Measurements from ENCODE around the gene ARFGEF2.
"Not testable (repeated sequence)": the region's sequence is repeated elsewhere in the genome, so short reads cannot be mapped to it uniquely, and the experiment has no call there.

ARFGEF2 gene

DNA sequence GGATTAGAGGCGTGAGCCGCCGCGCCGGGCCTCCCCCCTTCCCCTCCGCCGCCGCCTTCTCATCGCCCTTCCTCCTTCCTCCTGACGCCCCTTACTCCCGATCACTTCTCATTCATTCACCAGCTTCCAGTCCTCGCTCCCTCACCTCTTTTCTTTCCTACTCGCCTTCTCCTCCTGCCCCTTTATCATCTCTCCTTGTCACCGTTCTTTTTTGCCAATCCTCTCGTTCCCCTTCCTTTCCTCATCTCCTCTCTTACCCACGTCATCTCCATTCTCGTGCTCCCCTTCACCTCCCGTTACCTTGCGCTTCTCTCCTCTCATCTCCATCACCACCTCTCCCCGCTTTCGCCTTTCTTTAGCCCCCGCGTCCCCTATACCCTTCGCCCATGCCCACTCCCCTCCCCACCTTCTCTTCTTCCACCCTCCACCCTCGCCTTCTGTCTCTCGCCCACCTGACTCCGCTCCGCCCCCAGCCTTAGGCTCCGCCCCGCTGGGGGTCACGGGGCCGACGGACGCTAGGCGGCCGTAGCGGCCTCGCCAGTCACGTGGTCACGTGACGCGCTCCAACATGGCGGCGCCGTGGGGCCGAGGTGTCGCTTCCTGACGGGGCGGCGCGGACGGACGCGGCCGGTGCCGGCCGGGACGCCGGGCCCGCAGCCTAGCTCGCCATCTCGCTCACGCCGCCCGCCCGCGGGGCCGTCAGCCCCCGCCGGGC, at the start of gene ARFGEF2:
Gene ARFGEF2 (plus strand): TSS at position 544 of the 715 bp plus-strand sequence. CDS start 179 bp downstream, outside the sequence.
- intact Hi-C loops (cut with DNase I): no loop called here
- DNase-seq: peak; percentile 89 to 99 (median 92)

DNA sequence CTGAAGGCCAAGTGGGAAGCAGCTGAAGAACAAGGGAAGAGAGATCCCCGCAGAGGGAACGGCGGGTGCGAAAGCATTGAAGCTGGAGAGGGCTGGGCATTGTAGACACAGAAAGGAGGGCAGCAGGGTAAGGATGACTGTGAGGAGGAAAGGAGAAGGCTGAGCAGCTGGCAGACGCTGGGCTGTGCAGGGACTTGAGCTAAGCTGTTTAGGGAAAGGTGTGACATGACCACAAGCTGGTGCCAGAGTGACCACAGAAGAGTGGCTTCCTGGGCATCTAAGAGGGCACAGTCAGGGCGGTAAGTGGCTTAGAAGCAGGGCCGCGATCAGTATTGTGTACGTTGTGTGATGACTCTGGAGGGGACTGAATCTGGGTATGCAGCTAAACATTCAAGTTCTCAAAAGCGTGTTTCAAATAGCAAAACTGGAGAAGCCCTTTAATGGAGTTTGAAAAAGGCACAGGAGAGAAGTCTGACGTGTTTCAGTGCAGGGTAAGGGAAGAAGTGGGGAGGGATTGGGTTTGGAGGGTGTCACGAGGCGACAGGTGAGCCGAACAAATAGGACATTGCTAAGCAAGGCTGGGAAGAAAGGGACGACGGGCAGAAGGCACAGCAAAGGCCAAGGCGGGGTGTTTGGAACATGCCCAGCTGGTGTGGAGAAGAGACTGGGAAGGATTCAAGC, 46.1 kb upstream of the ARFGEF2 start:
- intact Hi-C loops (cut with DNase I): no loop called here
- no peak for DNase-seq

DNA sequence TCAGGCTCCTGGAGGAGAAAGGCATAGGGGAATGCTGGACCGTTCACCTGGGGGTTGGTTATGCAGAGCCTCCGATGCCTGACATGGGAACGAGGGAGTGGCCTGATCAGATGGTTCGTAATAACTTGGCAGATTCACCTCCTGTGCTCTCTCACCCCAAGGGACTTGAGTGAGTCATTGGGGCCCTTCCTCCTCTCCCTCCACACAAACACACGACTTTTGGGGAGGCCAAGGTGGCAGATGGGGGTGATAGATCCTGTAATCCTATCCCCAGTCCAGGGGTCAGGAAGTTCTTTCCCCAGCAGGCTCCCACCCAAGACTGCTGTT, 45.6 kb upstream of the ARFGEF2 start:
- intact Hi-C loops (cut with DNase I): no loop called here
- no peak for DNase-seq

DNA sequence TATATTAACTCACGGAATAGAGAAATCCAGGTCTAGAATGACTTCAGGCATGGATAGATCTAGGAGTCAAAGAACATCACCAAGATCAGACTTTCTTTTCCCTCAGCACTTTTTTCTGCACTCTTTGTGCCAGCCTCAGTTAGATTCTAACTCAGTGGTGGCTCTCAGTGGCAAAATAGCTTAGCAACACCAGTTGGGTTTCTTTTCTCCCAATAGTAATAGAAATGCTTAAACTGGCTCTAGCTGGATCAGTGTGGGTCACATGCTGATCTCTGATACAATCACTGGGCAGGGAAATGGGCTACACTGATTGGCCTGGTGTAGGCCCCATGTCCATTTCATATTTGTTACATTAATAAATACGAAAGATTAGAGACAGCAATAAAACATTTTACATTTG, 44.2 kb upstream of the ARFGEF2 start:
- intact Hi-C loops (cut with DNase I): no loop called here
- DNase-seq: peak in 1 of 10 donors; percentile 17

DNA sequence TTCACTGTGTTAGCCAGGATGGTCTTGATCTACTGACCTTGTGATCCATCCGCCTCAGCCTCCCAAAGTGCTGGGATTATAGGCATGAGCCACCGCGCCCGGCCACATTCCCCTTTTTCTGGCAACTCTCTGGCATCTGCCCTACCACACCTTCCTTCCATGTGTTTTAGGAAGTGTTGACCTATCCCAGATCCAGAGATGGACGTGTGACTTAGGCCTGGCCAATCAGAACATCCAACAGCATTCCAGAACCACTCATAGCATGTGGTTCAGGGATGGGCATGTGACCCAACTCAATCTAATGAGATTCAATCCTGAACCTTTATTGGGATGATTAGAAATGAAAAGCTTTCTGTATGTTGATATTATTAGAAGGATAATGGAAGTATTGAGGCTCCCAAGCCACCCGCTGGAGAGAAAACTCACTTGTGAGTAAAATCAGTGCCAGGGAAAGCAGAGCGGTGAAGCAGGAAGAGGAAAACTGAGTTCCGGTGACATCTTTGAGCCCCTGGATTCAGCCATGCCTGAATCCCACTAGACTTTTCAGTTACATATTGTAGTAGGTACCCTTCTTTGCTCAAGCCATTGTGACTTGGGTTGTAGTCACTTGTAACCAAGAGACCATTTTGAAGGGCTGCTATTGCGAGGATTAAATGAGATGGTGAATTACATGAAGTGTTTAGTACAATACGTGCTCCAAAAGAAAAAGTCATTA, 42.8 kb upstream of the ARFGEF2 start:
- intact Hi-C loops (cut with DNase I): no loop called here
- no peak for DNase-seq

DNA sequence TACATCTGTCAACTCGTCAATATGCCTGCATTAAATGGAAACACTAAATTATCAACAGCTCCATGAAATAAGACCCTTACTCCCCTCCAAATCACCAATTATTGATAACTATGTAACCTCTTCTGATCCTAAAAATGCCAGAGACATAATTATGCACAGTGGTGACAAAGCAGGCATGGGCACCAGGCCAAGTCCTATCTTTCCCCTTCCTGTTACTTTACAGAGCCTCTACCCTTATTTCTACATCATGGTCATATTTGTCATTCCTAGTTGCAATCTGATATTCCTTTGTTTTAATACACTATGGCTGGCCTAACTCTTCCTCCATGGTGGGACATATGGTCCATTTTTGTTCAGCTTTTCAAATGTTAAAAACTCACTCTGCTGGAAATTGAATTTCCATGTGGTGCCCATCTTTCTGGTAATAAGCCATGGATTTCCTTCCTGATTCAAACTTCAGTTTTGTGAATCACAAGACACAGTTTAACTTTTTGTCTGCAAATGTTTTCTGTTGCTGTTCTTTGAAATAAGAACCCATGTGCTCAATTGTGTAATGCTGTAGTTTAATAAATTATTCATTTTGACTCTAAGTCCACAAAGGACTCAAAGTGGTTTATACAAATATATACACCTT, 41.8 kb upstream of the ARFGEF2 start:
- no peak for DNase-seq
- intact Hi-C loops (cut with DNase I): no loop called here

DNA sequence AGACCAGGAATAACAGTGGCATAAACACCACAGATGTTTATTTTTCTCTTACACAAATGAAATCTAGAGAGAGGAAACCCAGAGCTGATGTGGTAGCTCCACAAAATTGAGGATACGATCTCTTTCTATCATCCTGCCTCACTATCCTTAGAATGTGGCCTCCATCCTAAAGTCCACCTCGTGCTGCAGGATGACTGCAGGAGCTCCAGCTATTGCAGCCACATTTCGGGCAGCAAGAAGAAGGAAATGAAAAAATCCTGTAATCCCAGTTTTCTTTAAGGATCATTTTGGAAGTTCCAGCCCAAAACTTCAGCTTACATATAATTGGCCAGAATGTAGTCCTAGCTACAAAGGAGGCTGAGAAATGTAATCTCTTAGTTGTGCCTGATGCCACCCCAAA, 41.2 kb upstream of the ARFGEF2 start:
- DNase-seq: no peak
- intact Hi-C loops (cut with DNase I): no loop called here

DNA sequence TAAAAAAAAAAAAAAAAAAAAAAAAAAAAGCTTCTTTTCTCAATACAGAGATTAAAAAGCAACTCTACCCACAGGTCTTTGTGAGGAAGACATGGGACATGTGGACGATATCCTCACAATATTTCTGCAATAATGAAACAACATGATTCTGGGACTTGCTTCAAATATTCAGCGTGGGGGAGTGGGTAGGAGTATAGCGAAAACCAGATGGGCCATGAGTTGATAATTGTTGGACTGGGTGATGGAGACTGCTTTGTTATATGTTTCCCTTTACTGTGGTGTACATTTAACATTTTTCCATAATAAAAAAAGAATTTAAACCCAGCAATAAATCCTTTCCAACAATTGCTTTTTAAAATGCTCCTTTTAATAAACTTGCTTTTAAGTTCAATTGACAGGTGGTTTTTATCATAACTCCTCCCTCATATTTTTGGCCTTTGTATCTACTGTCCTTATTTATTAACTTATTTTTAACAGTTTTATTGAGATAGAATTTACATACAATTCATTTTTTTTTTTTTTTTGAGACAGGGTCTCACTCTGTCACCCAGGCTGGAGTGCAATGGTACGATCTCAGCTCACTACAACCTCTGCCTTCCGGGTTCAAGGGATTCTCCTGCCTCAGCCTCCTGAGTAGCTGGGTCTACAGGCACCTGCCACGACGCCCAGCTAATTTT, 40.4 kb upstream of the ARFGEF2 start:
- intact Hi-C loops (cut with DNase I): no loop called here
- no peak for DNase-seq

DNA sequence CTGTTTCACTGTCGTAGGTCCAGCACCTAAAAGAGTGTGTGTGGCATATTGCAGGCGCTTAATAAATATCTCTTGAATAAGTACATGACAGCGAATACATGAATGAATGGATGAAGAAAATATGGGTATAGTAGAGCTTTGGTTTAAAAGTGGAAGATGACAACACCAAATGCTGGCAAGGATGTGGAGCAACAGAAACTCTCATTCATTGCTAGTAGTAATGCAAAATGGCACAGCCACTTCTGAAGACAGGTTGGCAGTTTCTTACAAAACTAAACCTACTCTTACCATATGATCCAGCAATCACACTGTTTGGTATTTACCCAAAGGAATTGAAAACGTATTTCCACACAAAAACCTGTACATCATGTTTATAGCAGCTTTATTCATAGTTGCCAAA, 36.3 kb upstream of the ARFGEF2 start:
- intact Hi-C loops (cut with DNase I): no loop called here

DNA sequence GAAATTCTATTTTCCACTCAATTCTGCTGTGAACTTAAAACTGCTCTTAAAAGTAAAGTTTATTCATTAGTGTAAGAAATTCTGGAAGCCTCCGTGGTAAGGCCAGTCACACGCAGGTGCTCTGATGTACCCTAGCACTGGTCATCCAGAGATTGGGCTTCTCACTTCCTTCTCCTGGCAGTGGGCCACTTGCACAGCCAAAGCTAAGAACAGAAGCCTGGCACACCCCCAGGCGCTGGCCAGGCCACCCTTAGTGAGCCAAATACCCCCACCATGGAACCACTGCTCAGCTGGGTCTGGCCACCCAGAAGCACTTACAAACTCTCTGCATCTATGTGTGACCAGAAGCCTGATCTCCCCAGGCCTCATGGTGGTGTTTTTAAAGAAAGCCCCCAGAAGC, 35.3 kb upstream of the ARFGEF2 start:
- intact Hi-C loops (cut with DNase I): no loop called here
- peak in 1 of 10 donors; percentile 21 for DNase-seq

More for the DNA sequence above, 36.3 kb upstream of the ARFGEF2 start:
- no peak for DNase-seq

DNA sequence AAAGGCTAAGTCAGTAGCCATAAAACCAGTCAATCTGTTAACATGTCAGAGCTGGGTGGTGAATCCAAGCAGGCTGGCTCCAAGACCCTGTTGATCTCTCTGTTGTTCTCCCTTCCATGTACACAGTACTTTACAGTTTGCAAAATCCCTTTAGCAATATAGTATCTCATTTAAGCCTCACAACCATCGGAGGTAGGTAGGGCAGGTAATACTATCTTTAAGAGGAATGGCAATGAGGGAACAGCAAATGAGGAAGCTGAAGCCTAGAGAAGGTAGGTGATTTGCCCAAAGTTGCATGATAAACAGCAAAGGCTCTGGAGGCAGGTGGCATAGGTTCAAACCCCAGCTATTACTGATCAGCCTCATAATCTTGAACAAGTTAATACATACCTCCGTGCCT, 34.7 kb upstream of the ARFGEF2 start:
- intact Hi-C loops (cut with DNase I): no loop called here
- no peak for DNase-seq

DNA sequence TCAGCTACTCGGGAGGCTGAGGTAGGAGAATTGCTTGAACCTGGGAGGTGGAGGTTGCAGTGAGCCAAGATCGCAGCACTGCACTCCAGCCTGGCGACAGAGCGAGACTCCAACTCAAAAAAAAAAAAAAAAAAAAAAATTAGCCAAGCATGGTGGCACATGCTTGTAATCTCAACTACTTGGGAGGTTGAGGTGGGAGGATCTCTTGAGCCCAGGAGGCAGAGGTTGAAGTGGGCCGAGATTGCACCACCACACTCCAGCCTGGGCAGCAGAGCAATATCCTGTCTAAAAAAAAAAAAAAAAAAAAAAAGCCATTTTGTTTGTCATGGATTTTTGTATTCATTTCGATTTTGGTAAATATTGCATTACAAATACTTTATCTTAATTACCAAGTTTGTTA, 33.0 kb upstream of the ARFGEF2 start:
- intact Hi-C loops (cut with DNase I); DNase-seq: not testable (repeated sequence)

DNA sequence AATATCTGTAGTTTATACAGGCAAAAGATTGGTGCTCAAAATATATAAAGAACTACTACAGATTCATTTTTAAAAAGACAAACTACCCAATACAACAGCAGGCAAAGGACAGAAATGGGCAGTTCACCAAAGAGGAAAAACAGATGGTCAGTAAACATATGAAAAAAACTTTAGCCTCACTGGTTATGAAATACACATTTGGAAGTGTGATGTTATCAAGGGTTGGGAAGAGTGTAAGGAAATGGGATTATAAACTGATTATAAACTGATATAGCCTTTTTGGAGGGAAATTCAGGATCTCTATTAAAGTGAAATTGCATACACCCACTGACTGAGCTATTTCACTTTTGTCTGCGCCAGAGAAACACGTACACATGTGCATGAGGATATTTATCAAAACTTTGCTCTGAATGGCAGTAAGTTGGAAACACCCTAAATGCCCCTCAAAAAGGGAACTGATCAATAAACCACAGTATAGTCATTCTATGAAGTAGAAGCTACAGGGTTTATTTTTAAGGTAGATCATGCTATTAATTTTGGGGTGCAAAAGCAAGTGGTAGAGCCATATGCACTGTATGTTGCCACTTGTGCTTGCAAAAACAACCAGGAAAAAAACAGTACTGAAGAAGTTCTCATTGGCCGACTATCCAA, 32.2 kb upstream of the ARFGEF2 start:
- no peak for DNase-seq
- intact Hi-C loops (cut with DNase I): no loop called here

DNA sequence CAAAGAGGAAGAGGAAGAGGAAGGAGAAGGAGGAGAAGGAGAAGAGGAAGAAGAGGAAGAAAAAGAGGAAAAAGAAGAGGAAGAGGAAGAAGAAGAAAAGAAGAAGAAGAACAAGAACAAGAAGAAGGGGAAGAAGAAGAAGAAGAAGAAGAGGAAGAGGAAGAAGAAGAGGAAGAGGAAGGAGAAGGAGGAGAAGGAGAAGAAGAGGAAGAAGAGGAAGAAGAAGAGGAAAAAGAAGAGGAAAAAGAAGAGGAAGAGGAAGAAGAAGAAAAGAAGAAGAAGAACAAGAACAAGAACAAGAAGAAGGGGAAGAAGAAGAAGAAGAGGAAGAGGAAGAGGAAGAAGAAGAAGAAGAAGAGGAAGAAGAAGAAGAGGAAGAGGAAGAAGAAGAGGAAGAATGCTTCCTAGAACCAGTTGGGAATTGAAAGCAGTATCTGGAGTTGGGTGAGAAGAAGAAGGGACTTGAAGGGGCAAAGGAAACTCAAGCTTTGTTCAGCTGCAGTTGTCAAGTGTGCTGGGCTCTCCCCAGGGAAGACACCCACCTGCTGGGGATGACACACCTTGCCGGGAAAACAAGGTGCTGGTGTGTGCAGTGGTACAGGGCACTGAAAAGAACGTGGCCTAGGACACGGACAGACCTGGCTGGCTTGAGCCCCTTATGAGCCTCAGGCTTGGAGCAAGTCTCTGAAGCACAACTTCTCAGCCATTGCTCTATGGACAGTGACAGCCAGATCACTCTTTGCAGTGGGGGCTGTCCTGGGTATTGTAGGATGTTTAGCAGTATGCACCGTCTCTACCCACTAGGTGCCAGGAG, 30.1 kb upstream of the ARFGEF2 start:
- intact Hi-C loops (cut with DNase I): no loop called here
- peak in 1 of 10 donors; percentile 34 for DNase-seq

DNA sequence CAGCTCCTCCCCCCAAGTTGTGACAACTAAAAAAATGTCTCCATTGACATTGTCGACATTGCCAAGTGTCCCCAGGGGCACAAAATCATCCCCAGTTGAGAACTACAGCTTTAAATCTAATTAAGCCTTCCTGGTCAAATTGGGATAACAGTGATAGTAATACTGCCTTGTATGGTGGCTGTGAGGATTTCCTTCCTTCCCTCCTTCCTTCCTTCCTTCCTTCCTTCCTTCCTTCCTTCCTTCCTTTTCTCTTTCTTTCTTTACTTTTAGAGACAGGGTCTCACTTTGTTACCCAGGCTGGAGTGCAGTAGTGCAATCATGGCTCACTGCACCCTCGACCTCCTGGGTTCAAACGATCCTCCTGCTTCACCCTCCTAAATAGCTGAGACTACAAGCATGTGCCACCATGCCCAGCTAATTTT, 29.5 kb upstream of the ARFGEF2 start:
- intact Hi-C loops (cut with DNase I): no loop called here
- peak in 1 of 10 donors; percentile 20 for DNase-seq

DNA sequence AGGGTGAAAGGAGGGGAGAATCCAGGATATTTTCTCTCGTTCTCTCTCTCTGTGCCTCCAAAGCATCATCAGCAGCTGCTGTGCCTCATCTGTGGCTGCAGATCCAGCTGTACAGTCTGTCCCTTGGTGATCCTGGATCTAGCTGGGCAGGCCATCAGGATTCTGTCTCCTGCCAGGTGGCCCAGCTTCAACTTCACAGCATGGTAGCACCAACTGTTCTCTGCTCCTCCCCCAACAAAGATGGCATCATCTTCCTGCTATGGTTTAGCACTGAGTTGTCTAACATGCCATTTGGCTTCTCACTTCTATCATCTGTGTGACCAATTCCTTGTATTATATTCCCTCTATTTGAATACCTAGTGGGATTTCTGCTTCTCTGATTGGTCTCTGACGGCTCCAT, 28.6 kb upstream of the ARFGEF2 start:
- intact Hi-C loops (cut with DNase I): no loop called here
- DNase-seq: peak in 1 of 10 donors; percentile 77

DNA sequence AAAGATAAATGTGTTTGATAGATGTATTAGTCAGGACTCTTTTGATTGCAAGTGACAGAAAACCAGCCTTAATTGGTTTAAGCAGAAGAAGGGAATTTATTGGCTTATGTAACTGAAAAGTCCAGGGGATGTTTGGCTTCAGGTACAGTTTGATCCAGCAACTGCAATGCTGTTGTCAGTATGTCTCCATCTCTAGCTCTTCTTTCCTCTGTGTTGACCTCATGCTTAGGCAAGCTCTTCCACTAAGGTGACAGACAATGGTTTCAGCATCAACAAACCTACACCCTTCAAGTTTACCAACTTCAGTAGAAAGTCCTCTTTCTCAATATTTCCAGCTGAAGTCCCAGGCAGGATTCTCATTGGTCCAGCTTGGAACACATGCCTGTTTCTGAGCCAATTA, 28.1 kb upstream of the ARFGEF2 start:
- intact Hi-C loops (cut with DNase I): no loop called here
- no peak for DNase-seq

DNA sequence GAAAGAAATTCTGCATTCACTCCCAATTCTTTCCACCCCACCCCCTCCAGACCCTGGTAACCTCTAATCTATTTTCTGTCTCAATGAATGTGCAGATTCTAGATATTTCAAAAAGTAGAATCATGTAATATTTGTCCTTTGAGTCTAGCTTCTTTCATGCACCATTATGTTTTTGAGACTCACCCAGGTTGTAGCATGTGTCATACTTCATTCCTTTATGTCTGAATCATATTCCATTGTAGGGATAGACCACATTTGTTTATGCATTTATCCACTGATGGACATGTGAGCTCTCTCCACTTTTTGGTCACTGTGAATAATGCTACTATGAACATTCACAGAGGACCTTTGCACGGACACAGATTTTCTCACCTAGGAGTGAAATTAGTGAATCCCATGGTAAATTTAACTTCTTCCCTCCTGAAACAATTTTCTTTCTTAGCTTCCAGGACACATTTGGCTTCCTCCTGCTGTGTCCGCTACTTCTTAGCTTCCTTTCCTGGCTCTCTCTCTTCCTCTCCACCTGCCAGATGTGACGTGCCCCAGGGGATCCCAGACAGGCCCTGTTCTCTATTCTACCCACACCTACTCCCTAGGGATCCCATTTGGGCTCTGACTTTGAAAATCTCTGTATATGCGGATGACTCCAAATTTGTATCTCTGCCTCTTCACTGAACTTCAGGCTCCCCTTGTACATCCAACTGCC, 24.1 kb upstream of the ARFGEF2 start:
- intact Hi-C loops (cut with DNase I): no loop called here
- peak in 1 of 10 donors; percentile 9 for DNase-seq

DNA sequence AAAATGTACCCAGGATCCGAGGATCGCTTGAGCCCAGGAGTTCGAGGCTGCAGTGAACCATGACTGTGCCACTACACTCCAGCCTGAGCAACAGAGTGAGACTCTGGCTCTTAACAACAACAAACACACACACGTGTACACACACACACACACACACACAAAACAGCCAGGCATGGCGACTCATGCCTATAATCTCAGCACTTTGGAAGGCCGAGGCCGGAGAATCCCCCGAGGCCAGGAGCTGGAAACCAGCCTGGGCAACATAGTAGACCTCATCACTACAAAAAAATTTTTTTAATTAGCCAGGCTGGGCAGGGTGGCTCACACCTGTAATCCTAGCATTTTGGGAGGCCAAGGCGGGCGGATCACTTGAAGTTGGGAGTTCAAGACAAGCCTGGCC, 23.3 kb upstream of the ARFGEF2 start:
- intact Hi-C loops (cut with DNase I): no loop called here
- DNase-seq: peak in 1 of 10 donors; percentile 25
